Nephron (organoid): ENCODE results near the gene MUC5B.
"Not testable (repeated sequence)": the region's sequence is repeated elsewhere in the genome, so short reads cannot be mapped to it uniquely, and the experiment has no call there.

Experiments used
- H3K27ac Mint-ChIP-seq, 3 experiments: 2 replicates each; pipeline ENCODE4 v1.8.0; 2020; ENCODE audit warnings: mixed read lengths in 3 of 3, mild to moderate bottlenecking in 2 of 3, moderate library complexity in 1 of 3
- H3K27me3 Mint-ChIP-seq: 2 replicates; pipeline ENCODE4 v1.8.0; 2021; ENCODE audit warnings: low read depth, mild to moderate bottlenecking, moderate library complexity, mixed read lengths
- H3K36me3 Mint-ChIP-seq: 2 replicates; pipeline ENCODE4 v1.8.0; 2020; ENCODE audit warnings: low read depth, mixed read lengths
- H3K4me1 Mint-ChIP-seq: 2 replicates; pipeline ENCODE4 v1.8.0; 2020; ENCODE audit warnings: mixed read lengths
- H3K4me3 Mint-ChIP-seq, 3 experiments: 2 replicates each; pipeline ENCODE4 v1.8.0; 2020; ENCODE audit warnings: mild to moderate bottlenecking in 3 of 3, mixed read lengths in 3 of 3, moderate library complexity in 2 of 3
- H3K9me3 Mint-ChIP-seq: 2 replicates; pipeline ENCODE4 v1.8.0; 2020; ENCODE audit warnings: mixed read lengths
- CTCF ChIP-seq, 3 experiments: fragments of 200-600 bp; sonication (generic); IDR thresholded peaks; one replicate each; pipeline ENCODE4 v1.5.0; 2021; ENCODE audit warnings: antibody characterized with exemption in 3 of 3; ENCODE audit not compliant: unreplicated experiment in 3 of 3

Gene MUC5B

GRCh38 chr11:1207401-1208143, 15.3 kb upstream of the MUC5B start:
- Mint-ChIP-seq H3K9me3 (peaks cover 20% of the 10 kb centered on the region), H3K27ac (no peak overlapping the region), H3K4me3 (no peak overlapping the region), H3K36me3 (no peaks in the 10 kb centered on the region), H3K27me3 (peaks cover 7% of the 10 kb centered on the region), H3K4me1 (no peaks in the 10 kb centered on the region)
- no peak for TF ChIP-seq CTCF (IDR thresholded peaks at IDR 0.05; ENCODE audit: unreplicated experiment in 3 of 3)

GRCh38 chr11:1208144-1208393, 14.8 kb upstream of the MUC5B start:
- Mint-ChIP-seq H3K27me3 (peaks cover 7% of the 10 kb centered on the region), H3K4me1 (no peaks in the 10 kb centered on the region), H3K9me3 (peaks cover 22% of the 10 kb centered on the region), H3K27ac (no peak overlapping the region), H3K36me3 (no peaks in the 10 kb centered on the region), H3K4me3 (no peak overlapping the region)
- TF ChIP-seq CTCF (IDR thresholded peaks at IDR 0.05; ENCODE audit: unreplicated experiment in 3 of 3) = no peak

GRCh38 chr11:1208394-1209261, 14.2 kb upstream of the MUC5B start:
- Mint-ChIP-seq H3K27ac (no peak overlapping the region), H3K36me3 (no peaks in the 10 kb centered on the region), H3K9me3 (peaks cover 26% of the 10 kb centered on the region), H3K27me3 (peaks cover 7% of the 10 kb centered on the region), H3K4me3 (no peak overlapping the region), H3K4me1 (no peaks in the 10 kb centered on the region)
- TF ChIP-seq CTCF (IDR thresholded peaks at IDR 0.05; ENCODE audit: unreplicated experiment in 3 of 3) = no peak

GRCh38 chr11:1209371-1210057, 13.4 kb upstream of the MUC5B start:
- H3K4me3 Mint-ChIP-seq = no peak overlapping the region
- H3K36me3 Mint-ChIP-seq = no peaks in the 10 kb centered on the region
- TF ChIP-seq CTCF (IDR thresholded peaks at IDR 0.05; ENCODE audit: unreplicated experiment in 3 of 3) = no peak
- H3K9me3 Mint-ChIP-seq = peaks cover 29% of the 10 kb centered on the region
- no peak overlapping the region for H3K27ac Mint-ChIP-seq
- peaks cover 13% of the 10 kb centered on the region for H3K27me3 Mint-ChIP-seq
- no peaks in the 10 kb centered on the region for H3K4me1 Mint-ChIP-seq

- H3K9me3 Mint-ChIP-seq = peaks cover 32% of the 10 kb centered on the region
- H3K36me3 Mint-ChIP-seq = no peaks in the 10 kb centered on the region
- no peak overlapping the region for H3K4me3 Mint-ChIP-seq
- H3K27ac Mint-ChIP-seq = no peak overlapping the region
- H3K4me1 Mint-ChIP-seq = no peaks in the 10 kb centered on the region
- peaks cover 16% of the 10 kb centered on the region for H3K27me3 Mint-ChIP-seq
- no peak for TF ChIP-seq CTCF (IDR thresholded peaks at IDR 0.05; ENCODE audit: unreplicated experiment in 3 of 3)
Observed at GRCh38 chr11:1211838-1212237, 11.0 kb upstream of the MUC5B start.

- not testable (repeated sequence) for H3K4me3 Mint-ChIP-seq, H3K4me1 Mint-ChIP-seq, H3K36me3 Mint-ChIP-seq, H3K27ac Mint-ChIP-seq
- H3K9me3 Mint-ChIP-seq = peaks cover 31% of the 10 kb centered on the region
- H3K27me3 Mint-ChIP-seq = peaks cover 25% of the 10 kb centered on the region
Observed at GRCh38 chr11:1215826-1216225, 7.0 kb upstream of the MUC5B start.
